Liver (tissue), 9 donors: ENCODE data around the gene EZH1. TPM values are rescaled to one million over a fixed set of nuclear protein-coding genes. Genes with fewer than 3 reads are reported as not detected.

ENCODE experiments used
- DNase-seq: peaks from one replicate; pipeline ENCODE4 v3.0.0-alpha.2; 2017; ENCODE audit warnings: low spot score
- H3K27ac ChIP-seq, 2 donors: one replicate each; pipeline ENCODE4 v1.7.0; 2013; ENCODE audit warnings: inconsistent platforms in 2 of 2, low read length in 2 of 2, control low read depth in 1 of 2, low read depth in 1 of 2, mild to moderate bottlenecking in 1 of 2
- H3K27me3 ChIP-seq, 4 donors: one replicate each; pipeline versions ENCODE4 v1.6.1 to v1.7.0; 2013; ENCODE audit warnings: low read length in 3 of 4, inconsistent platforms in 1 of 4, mild to moderate bottlenecking in 1 of 4, moderate library complexity in 1 of 4; ENCODE audit not compliant: control insufficient read depth in 4 of 4, insufficient read depth in 4 of 4
- H3K36me3 ChIP-seq, 4 donors: one replicate each; pipeline versions ENCODE4 v1.6.1 to v1.7.0; 2013; ENCODE audit warnings: low read length in 3 of 4, mild to moderate bottlenecking in 3 of 4, low read depth in 1 of 4, moderate library complexity in 1 of 4; ENCODE audit not compliant: control insufficient read depth in 4 of 4, insufficient read depth in 3 of 4
- H3K4me1 ChIP-seq, 4 donors: one replicate each; pipeline versions ENCODE4 v1.6.1 to v1.7.0; 2013; ENCODE audit warnings: low read length in 3 of 4, mild to moderate bottlenecking in 3 of 4, moderate library complexity in 1 of 4; ENCODE audit not compliant: control insufficient read depth in 4 of 4, insufficient read depth in 4 of 4
- H3K4me3 ChIP-seq, 3 donors: one replicate each; pipeline versions ENCODE4 v1.6.1 to v1.7.0; 2013; ENCODE audit warnings: low read length in 3 of 3, control low read depth in 1 of 3, low read depth in 1 of 3, mild to moderate bottlenecking in 1 of 3
- H3K9ac ChIP-seq, 2 donors: one replicate each; pipeline ENCODE4 v1.7.0; 2013; ENCODE audit warnings: low read length in 2 of 2, mild to moderate bottlenecking in 2 of 2, moderate library complexity in 2 of 2, control low read depth in 1 of 2, low read depth in 1 of 2
- H3K9me3 ChIP-seq, 4 donors: one replicate each; pipeline versions ENCODE4 v1.6.1 to v1.7.0; 2013; ENCODE audit warnings: low read length in 3 of 4; ENCODE audit not compliant: control insufficient read depth in 4 of 4
- CTCF ChIP-seq: fragments of 150-350 bp; IDR thresholded peaks from 2 replicates; pipeline ENCODE4 v1.5.1; 2017; ENCODE audit warnings: improper control_type of control experiment, low read depth, low read length; ENCODE audit not compliant: missing input control
- EGR1 ChIP-seq, 2 donors: IDR thresholded peaks; 2 replicates each; pipeline ENCODE4 v1.6.1; 2016 to 2018; ENCODE audit warnings: antibody characterized with exemption in 2 of 2, low read depth in 2 of 2
- FOXA1 ChIP-seq: IDR thresholded peaks from 2 replicates; pipeline ENCODE4 v1.6.1; 2016; ENCODE audit warnings: antibody characterized with exemption
- FOXA2 ChIP-seq: IDR thresholded peaks from 2 replicates; pipeline ENCODE4 v1.6.1; 2016; ENCODE audit warnings: antibody characterized with exemption
- GABPA ChIP-seq, 2 donors: IDR thresholded peaks in 1 of 2; conservative IDR thresholded peaks in 1 of 2; 2 replicates each; pipeline ENCODE4 v1.6.1; 2016; ENCODE audit warnings: antibody characterized with exemption in 2 of 2, mild to moderate bottlenecking in 1 of 2, moderate library complexity in 1 of 2
- HNF4A ChIP-seq, 2 donors: conservative IDR thresholded peaks; 2 replicates each; pipeline ENCODE4 v1.6.1; 2016; ENCODE audit warnings: antibody characterized with exemption in 2 of 2, mild to moderate bottlenecking in 2 of 2
- HNF4G ChIP-seq: IDR thresholded peaks from 2 replicates; pipeline ENCODE4 v1.6.1; 2016; ENCODE audit warnings: antibody characterized with exemption
- JUND ChIP-seq, 2 donors: IDR thresholded peaks; 2 replicates each; pipeline ENCODE4 v1.6.1; 2016; ENCODE audit warnings: antibody characterized with exemption in 2 of 2
- NR2F2 ChIP-seq: IDR thresholded peaks from 2 replicates; pipeline ENCODE4 v1.6.1; 2016; ENCODE audit warnings: antibody characterized with exemption
- RAD21 ChIP-seq, 2 donors: IDR thresholded peaks; 2 replicates each; pipeline ENCODE4 v1.6.1; 2016; ENCODE audit warnings: antibody characterized with exemption in 2 of 2, mild to moderate bottlenecking in 2 of 2
- REST ChIP-seq: IDR thresholded peaks from 2 replicates; pipeline ENCODE4 v1.6.1; 2016; ENCODE audit warnings: antibody characterized with exemption, mild to moderate bottlenecking
- RXRA ChIP-seq, 2 donors: IDR thresholded peaks; 2 replicates each; pipeline ENCODE4 v1.6.1; 2017 to 2018; ENCODE audit warnings: antibody characterized with exemption in 2 of 2, mild to moderate bottlenecking in 1 of 2
- SP1 ChIP-seq: IDR thresholded peaks from 2 replicates; pipeline ENCODE4 v1.6.1; 2018; ENCODE audit warnings: antibody characterized with exemption, mild to moderate bottlenecking
- TAF1 ChIP-seq: conservative IDR thresholded peaks from 2 replicates; pipeline ENCODE4 v1.6.1; 2016; ENCODE audit warnings: antibody characterized with exemption, mild to moderate bottlenecking
- YY1 ChIP-seq: IDR thresholded peaks from 2 replicates; pipeline ENCODE4 v1.6.1; 2016; ENCODE audit warnings: antibody characterized with exemption, mild to moderate bottlenecking
- ZBTB33 ChIP-seq: IDR thresholded peaks from 2 replicates; pipeline ENCODE4 v1.6.1; 2016; ENCODE audit warnings: antibody characterized with exemption
- WGBS: extraction: QIAGEN DNeasy Blood & Tissue Kit; methylation state at CpG from one replicate; pipeline ENCODE4 v1.1.7; 2013; 5-methylcytosine and 5-hydroxymethylcytosine counted together
- polyA plus RNA-seq, 2 donors: library from polyadenylated mRNA; stranded (reverse) in 1 of 2; unstranded in 1 of 2; fragments of 200-250 nt in 1 of 2; fragments of >200 nt in 1 of 2; fragmentation: Nextera tagmentation in 1 of 2; extraction: Ambion mirVana in 1 of 2; gene quantifications; one replicate each; pipeline versions ENCODE4 v1.2.1 to v1.2.3, GENCODE V29; 2013 to 2015
- total RNA-seq, 2 donors: library from RNA; depleted of rRNA; stranded (reverse); fragments of >200 nt; gene quantifications; one replicate each; pipeline ENCODE4 v1.2.3, GENCODE V29; 2014
- TF ChIP-seq, protein P1 (sequence below): IDR thresholded peaks from 2 replicates; pipeline ENCODE4 v1.6.1; 2016; ENCODE audit warnings: antibody characterized with exemption
- TF ChIP-seq, protein P2 (sequence below): IDR thresholded peaks from 2 replicates; pipeline ENCODE4 v1.6.1; 2016; ENCODE audit warnings: antibody characterized with exemption
- donor health status: healthy.
- donor health status: healthy.
- donor health status: healthy.
- donor health status: healthy.
- donor health status: healthy.

Gene EZH1
- total and polyA plus RNA-seq, 4 donors: 4.3 to 18.3 (median 10.9) TPM

DNA sequence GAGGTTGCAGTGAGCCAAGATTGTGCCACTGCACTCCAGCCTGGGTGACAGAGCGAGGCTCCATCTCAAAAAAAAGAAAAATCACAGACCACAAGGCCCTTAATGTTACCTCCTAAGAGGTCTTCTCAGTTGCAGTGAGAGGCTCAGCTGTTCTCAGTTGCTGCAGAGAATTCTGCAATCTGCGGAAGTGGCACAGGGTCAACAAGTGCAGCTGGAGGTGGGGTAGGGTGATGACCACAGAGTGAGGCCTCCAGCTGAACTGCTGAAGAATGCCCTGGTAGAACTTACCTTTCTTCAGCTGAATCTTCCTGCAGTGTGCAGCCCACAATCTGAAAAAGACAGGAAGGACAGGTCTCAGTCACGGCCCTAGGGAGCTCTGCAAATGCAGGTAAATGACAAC lies 36.3 kb downstream of the EZH1 start:
- no peak for DNase-seq
- H3K4me3 ChIP-seq: no peak overlapping the region
- peaks cover 5 to 77% (median 67%) of the 10 kb centered on the region in 4 donors for H3K36me3 ChIP-seq
- H3K27me3 ChIP-seq: no peaks in the 10 kb centered on the region
- TF ChIP-seq GABPA (IDR thresholded peaks at IDR 0.05 in 1 of 2, conservative IDR thresholded peaks at IDR 0.05 in 1 of 2): no peak
- no peak for TF ChIP-seq NR2F2
- TF ChIP-seq YY1: no peak
- no peak for TF ChIP-seq SP1
- 93% methylated on average over 3 of the region's 3 CpGs for WGBS
- no peaks in the 10 kb centered on the region for H3K4me1 ChIP-seq
- no peak overlapping the region for H3K9ac ChIP-seq
- H3K27ac ChIP-seq: no peak overlapping the region
- no peaks in the 10 kb centered on the region for H3K9me3 ChIP-seq

DNA sequence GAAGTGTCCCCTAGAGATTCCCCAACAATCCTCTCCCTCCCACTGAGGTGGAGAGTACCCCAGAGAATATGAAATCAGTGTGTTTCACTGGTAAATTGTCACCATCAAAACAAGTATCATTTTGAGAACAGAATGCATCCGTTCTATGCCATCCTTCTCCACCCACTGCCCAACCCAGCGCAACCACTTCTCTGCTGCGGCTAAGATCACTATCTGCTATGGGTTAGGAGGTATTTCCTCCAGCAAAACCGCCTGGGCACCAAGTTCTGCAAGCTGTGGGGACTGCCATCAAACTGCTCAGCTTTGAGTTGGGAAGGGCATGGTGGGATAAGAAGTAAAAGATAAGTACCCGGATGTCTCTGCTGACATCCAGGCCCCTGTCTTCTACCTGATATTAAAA lies 38.1 kb downstream of the EZH1 start:
- TF ChIP-seq GABPA (IDR thresholded peaks at IDR 0.05 in 1 of 2, conservative IDR thresholded peaks at IDR 0.05 in 1 of 2): no peak
- TF ChIP-seq SP1: no peak
- no peak for TF ChIP-seq HNF4A (conservative IDR thresholded peaks at IDR 0.05)
- TF ChIP-seq, protein P1, sequence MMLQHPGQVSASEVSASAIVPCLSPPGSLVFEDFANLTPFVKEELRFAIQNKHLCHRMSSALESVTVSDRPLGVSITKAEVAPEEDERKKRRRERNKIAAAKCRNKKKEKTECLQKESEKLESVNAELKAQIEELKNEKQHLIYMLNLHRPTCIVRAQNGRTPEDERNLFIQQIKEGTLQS: no peak
- TF ChIP-seq RAD21 (IDR thresholded peaks at IDR 0.05): no peak
- no peak for TF ChIP-seq HNF4G
- TF ChIP-seq REST: no peak
- no peak for TF ChIP-seq YY1
- TF ChIP-seq JUND (IDR thresholded peaks at IDR 0.05): no peak
- TF ChIP-seq FOXA1: no peak
- no peak for TF ChIP-seq TAF1
- no peak for TF ChIP-seq CTCF
- TF ChIP-seq, protein P2, sequence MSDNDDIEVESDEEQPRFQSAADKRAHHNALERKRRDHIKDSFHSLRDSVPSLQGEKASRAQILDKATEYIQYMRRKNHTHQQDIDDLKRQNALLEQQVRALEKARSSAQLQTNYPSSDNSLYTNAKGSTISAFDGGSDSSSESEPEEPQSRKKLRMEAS: no peak
- TF ChIP-seq EGR1 (IDR thresholded peaks at IDR 0.05; ENCODE audit: low read depth in 2 of 2): no peak
- TF ChIP-seq FOXA2: no peak
- TF ChIP-seq NR2F2: no peak
- TF ChIP-seq RXRA (IDR thresholded peaks at IDR 0.05): no peak
- no peak for TF ChIP-seq ZBTB33
- peaks cover 8 to 79% (median 65%) of the 10 kb centered on the region in 4 donors for H3K36me3 ChIP-seq
- H3K27me3 ChIP-seq: no peaks in the 10 kb centered on the region
- DNase-seq: no peak
- 89% methylated on average over 5 of the region's 5 CpGs for WGBS
- no peak overlapping the region for H3K27ac ChIP-seq
- no peaks in the 10 kb centered on the region for H3K4me1 ChIP-seq
- no peaks in the 10 kb centered on the region for H3K9me3 ChIP-seq
- H3K9ac ChIP-seq: no peak overlapping the region
- H3K4me3 ChIP-seq: no peak overlapping the region
